Measurements from ENCODE around the gene ACKR3. TPM values are rescaled to one million over a fixed set of nuclear protein-coding genes. Genes with fewer than 3 reads are reported as not detected.

The ACKR3 gene
- total RNA-seq, 1 donor from 2014 or later, result 0.65 TPM

DNA sequence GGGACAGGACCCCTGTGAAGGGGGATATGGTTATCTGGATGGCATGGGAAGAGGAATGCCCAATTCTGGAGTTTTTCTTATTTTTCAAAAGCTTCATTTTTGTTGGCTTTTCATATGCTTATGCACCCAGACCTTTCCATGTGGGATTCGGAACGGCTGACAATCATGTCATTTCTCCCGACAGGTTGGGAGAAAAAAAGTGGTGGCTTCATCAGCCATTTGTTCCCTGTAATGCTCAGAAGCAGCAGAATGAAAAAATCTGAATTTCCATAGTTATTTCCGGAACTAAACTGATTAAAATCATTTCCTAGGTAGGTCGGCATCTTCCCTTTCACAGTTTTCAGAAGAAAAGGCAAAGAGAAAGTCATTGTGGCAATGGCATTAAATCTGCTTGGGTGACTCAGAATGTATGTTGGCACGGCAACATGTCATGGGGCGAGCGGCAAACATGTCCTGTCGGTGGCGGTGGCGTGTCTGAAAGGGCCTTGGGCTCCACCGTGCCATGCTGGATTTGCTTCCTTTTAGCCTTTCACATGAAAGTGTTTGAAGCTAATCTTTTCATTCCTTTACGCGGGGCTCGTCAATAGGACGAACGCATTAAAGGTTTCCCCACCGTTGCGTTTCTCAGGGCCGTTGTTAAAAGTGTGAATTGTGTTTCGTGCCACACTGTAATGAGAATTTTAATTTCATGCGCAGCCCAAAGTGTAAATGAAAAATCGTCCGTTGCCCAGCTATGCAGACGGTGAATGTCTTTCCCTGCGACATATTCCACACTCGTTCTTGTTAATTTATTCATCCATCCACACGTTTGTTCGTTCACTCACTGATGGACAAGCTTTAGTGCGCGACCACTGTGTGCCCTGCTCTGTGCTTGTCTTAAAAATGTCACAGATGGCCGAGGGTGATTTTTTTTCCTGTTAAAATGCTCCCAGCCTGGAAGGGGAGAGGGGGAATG, 18.5 kb downstream of the ACKR3 start:
- H3K36me3 Mint-ChIP-seq (ENCODE audit: low read depth), result no peaks in the 10 kb centered on the region

DNA sequence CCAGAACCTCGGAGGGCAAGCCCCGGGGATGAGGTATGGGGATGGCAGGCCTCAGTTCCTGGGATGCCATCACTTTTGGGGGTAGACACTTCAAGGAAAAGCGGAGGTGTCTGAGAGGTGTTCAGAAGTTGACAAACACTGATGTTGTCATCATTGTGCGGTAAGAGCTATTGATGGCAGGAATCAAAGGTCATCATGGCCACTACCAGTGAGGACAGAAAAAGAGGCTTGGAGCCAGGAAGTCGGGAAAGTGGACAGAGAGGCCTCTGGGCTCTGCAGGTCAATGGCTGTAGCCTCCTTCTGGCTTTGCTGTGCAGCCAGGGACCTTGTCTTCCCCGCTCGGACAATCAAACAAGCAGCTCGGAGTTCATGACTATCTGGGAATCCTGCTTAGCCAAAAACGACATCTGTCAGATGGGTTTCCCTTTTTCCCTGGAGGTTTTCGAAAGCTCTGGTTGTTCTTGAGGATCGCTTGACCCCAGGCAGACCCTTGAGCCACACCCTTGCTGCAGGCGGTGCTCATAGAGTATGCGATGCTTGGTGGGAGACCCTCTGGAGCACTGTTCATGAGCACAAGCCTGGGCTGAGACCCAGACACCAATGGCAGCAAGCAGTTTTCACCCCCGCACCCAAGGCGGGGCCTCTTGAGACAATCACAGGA, 19.4 kb downstream of the ACKR3 start:
- no peaks in the 10 kb centered on the region for H3K4me1 Mint-ChIP-seq (ENCODE audit: low read depth)
- no peaks in the 10 kb centered on the region for H3K36me3 Mint-ChIP-seq (ENCODE audit: low read depth)
- H3K27me3 Mint-ChIP-seq (ENCODE audit: insufficient read depth), result peaks cover 4% of the 10 kb centered on the region
- intact Hi-C loops (cut with micrococcal nuclease), result no loop called here
- no peaks in the 10 kb centered on the region for H3K9me3 Mint-ChIP-seq
- no peak overlapping the region for H3K4me3 Mint-ChIP-seq
- no peak overlapping the region for H3K27ac Mint-ChIP-seq
- no peak for DNase-seq (ENCODE audit: low spot score)

More for the DNA sequence above, 18.5 kb downstream of the ACKR3 start:
- Mint-ChIP-seq H3K4me1 (ENCODE audit: low read depth) (no peaks in the 10 kb centered on the region), H3K9me3 (no peaks in the 10 kb centered on the region), H3K4me3 (no peak overlapping the region), H3K27me3 (ENCODE audit: insufficient read depth) (peaks cover 4% of the 10 kb centered on the region), H3K27ac (no peak overlapping the region)
- no peak for DNase-seq (ENCODE audit: low spot score)
- intact Hi-C loops (cut with micrococcal nuclease), result no loop called here

DNA sequence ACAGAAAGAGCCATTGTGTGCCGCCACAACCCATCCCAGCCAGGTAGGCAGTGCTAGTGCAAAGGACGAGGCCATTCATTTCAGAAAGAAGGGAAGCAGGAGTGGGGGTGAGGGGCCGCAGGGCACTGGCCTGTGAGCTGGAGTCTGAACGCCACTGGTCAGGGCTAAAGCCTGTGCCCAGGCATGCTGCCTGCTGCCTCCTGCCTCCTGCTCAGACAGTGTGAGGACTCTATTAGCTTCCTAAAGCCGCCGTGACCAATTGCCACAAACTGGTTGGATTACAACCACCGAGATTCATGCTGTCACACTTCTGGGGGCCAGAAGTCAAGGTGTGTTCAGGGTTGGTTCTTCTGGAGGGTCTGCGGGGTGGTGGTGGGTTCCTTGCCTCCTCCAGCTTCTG, 21.2 kb downstream of the ACKR3 start:
- Mint-ChIP-seq H3K4me3 (no peak overlapping the region), H3K4me1 (ENCODE audit: low read depth) (no peaks in the 10 kb centered on the region), H3K27me3 (ENCODE audit: insufficient read depth) (peaks cover 4% of the 10 kb centered on the region), H3K27ac (no peak overlapping the region), H3K36me3 (ENCODE audit: low read depth) (no peaks in the 10 kb centered on the region), H3K9me3 (no peaks in the 10 kb centered on the region)
- intact Hi-C loops (cut with micrococcal nuclease), result no loop called here
- no peak for DNase-seq (ENCODE audit: low spot score)

GRCh38 chr2:236592821-236593220, 23.2 kb downstream of the ACKR3 start:
- DNase-seq (ENCODE audit: low spot score), result no peak
- Mint-ChIP-seq H3K36me3 (ENCODE audit: low read depth) (no peaks in the 10 kb centered on the region), H3K27ac (no peak overlapping the region), H3K4me1 (ENCODE audit: low read depth) (no peaks in the 10 kb centered on the region), H3K9me3 (no peaks in the 10 kb centered on the region), H3K27me3 (ENCODE audit: insufficient read depth) (peaks cover 1% of the 10 kb centered on the region), H3K4me3 (no peak overlapping the region)
- intact Hi-C loops (cut with micrococcal nuclease), result no loop called here

DNA sequence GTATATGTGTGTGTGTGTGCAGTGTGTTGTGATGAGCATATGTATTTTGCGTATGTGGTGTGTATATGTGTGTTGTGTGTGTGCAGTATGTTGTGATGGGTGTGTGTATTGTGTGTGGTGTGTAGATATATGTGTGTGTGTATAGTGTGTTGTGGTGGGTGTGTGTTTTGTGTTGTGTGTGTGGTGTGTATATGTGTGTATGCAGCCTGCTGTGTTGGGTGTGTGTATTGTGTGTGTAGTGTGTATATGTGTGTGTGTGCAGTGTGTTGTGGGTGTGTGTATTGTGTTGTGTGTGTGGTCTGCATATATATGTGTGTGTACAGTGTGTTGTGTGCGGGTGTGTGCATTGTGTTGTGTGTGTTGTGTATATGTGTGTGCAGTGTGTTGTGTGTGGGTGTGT, 23.9 kb downstream of the ACKR3 start:
- intact Hi-C loops (cut with micrococcal nuclease), result no loop called here
- no peak for DNase-seq (ENCODE audit: low spot score)
- Mint-ChIP-seq H3K4me1 (ENCODE audit: low read depth) (no peaks in the 10 kb centered on the region), H3K27me3 (ENCODE audit: insufficient read depth) (peaks cover 1% of the 10 kb centered on the region), H3K27ac (no peak overlapping the region), H3K36me3 (ENCODE audit: low read depth) (no peaks in the 10 kb centered on the region), H3K9me3 (no peaks in the 10 kb centered on the region), H3K4me3 (no peak overlapping the region)

DNA sequence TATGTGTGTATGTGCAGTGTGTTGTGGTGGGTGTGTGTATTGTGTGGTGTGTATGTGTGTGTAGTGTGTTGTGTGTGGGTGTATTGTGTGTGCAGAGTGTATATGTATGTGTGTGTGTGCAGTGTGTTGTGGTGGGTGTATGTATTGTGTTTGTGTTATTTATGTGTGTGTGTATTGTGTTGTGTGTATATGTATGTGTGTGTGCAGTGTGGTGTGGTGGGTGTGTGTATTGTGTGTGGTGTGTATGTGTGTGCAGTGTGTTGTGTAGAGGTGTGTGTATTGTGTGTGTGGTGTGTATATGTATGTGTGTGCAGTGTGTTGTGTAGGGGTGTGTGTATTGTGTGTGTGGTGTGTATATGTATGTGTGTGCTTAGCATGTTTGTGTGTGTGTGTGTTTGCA, 24.3 kb downstream of the ACKR3 start:
- H3K27ac Mint-ChIP-seq, result no peak overlapping the region

GRCh38 chr2:236597629-236598028, 28.0 kb downstream of the ACKR3 start:
- intact Hi-C loops (cut with micrococcal nuclease), result no loop called here
- Mint-ChIP-seq H3K9me3 (no peaks in the 10 kb centered on the region), H3K27ac (no peak overlapping the region), H3K36me3 (ENCODE audit: low read depth) (no peaks in the 10 kb centered on the region), H3K4me1 (ENCODE audit: low read depth) (no peaks in the 10 kb centered on the region), H3K4me3 (no peak overlapping the region), H3K27me3 (ENCODE audit: insufficient read depth) (peaks cover 6% of the 10 kb centered on the region)
- DNase-seq (ENCODE audit: low spot score), result no peak

More for the DNA sequence above, 24.3 kb downstream of the ACKR3 start:
- no peaks in the 10 kb centered on the region for H3K36me3 Mint-ChIP-seq (ENCODE audit: low read depth)
- no peaks in the 10 kb centered on the region for H3K9me3 Mint-ChIP-seq
- H3K4me1 Mint-ChIP-seq (ENCODE audit: low read depth), result no peaks in the 10 kb centered on the region
- intact Hi-C loops (cut with micrococcal nuclease), result no loop called here
- DNase-seq (ENCODE audit: low spot score), result no peak
- peaks cover 1% of the 10 kb centered on the region for H3K27me3 Mint-ChIP-seq (ENCODE audit: insufficient read depth)
- H3K4me3 Mint-ChIP-seq, result no peak overlapping the region

DNA sequence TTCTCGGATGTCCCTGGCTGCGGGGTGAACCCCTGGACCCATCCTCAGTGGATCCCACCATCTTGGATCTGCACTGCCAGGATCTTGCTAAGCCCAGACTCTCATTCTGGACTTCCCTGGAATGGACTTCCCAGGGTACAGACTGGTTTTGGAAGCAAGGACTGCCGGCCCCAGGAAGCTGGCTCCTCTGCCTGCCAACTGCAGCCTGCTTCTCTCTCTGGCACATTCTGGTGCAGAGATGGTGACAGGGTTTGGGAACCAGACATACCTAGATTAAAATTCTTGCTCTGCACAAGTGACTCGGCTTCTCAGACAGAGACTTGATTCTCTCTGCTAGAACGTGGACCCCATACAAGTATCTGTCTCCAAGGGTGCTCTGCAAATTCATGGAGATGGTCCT, 29.4 kb downstream of the ACKR3 start:
- no peak for DNase-seq (ENCODE audit: low spot score)
- no peaks in the 10 kb centered on the region for H3K36me3 Mint-ChIP-seq (ENCODE audit: low read depth)
- H3K9me3 Mint-ChIP-seq, result no peaks in the 10 kb centered on the region
- H3K27me3 Mint-ChIP-seq (ENCODE audit: insufficient read depth), result peaks cover 6% of the 10 kb centered on the region
- no peaks in the 10 kb centered on the region for H3K4me1 Mint-ChIP-seq (ENCODE audit: low read depth)
- intact Hi-C loops (cut with micrococcal nuclease), result no loop called here
- H3K4me3 Mint-ChIP-seq, result no peak overlapping the region
- H3K27ac Mint-ChIP-seq, result no peak overlapping the region

- H3K4me1 Mint-ChIP-seq (ENCODE audit: low read depth), result peaks cover 4% of the 10 kb centered on the region
- intact Hi-C loops (cut with micrococcal nuclease), result no loop called here
- H3K36me3 Mint-ChIP-seq (ENCODE audit: low read depth), result no peaks in the 10 kb centered on the region
- no peaks in the 10 kb centered on the region for H3K9me3 Mint-ChIP-seq
- no peak overlapping the region for H3K4me3 Mint-ChIP-seq
- DNase-seq (ENCODE audit: low spot score), result no peak
- H3K27ac Mint-ChIP-seq, result no peak overlapping the region
- peaks cover 6% of the 10 kb centered on the region for H3K27me3 Mint-ChIP-seq (ENCODE audit: insufficient read depth)
These were observed 30.5 kb downstream of the ACKR3 start for GRCh38 chr2:236600158-236600557.

DNA sequence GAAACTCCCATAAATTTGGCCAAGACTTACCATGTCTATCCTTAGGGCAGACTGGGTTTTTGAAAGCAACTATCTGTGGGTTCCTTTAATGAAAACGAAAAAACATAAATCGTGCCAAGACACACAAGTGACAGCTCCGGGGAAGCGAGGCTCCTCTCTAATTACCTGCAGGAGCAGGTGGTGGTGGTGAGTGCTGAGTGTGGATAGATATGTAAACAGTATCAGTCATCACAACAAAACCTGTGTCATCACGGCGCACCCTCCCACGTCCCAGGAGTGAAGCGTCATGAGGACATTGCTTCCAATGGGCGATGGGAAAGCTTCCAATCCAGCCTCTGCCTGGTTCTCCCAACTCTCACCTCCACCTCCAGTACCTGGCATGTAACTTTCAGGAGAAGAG, 31.3 kb downstream of the ACKR3 start:
- intact Hi-C loops (cut with micrococcal nuclease), result no loop called here
- no peak for DNase-seq (ENCODE audit: low spot score)
- H3K27ac Mint-ChIP-seq, result no peak overlapping the region
- peaks cover 8% of the 10 kb centered on the region for H3K27me3 Mint-ChIP-seq (ENCODE audit: insufficient read depth)
- H3K9me3 Mint-ChIP-seq, result no peaks in the 10 kb centered on the region
- H3K4me1 Mint-ChIP-seq (ENCODE audit: low read depth), result peaks cover 6% of the 10 kb centered on the region
- H3K4me3 Mint-ChIP-seq, result no peak overlapping the region
- H3K36me3 Mint-ChIP-seq (ENCODE audit: low read depth), result no peaks in the 10 kb centered on the region

GRCh38 chr2:236601316-236602202, 31.9 kb downstream of the ACKR3 start:
- Mint-ChIP-seq H3K9me3 (no peaks in the 10 kb centered on the region), H3K4me1 (ENCODE audit: low read depth) (peaks cover 6% of the 10 kb centered on the region)

DNA sequence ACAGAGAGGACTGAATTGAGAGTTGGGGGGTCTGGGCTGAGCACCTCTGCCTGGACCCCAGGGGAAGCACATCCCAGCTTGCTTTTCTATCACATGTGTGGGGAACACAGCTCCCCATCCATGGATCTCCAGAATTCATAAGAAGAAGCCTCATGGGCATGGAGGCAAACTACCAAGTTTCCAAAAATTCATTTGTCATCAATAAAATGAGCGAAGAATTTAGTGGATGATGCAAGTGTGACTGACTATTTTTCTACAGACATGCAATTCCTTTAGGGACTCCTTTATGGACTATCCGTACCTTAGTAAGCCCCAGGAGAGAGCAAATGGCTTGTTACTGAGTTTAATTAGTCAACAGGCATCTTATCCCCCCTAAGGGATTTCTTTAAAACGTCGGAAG, 33.1 kb downstream of the ACKR3 start:
- Mint-ChIP-seq H3K9me3 (no peaks in the 10 kb centered on the region), H3K27me3 (ENCODE audit: insufficient read depth) (peaks cover 11% of the 10 kb centered on the region), H3K4me1 (ENCODE audit: low read depth) (peaks cover 6% of the 10 kb centered on the region), H3K27ac (no peak overlapping the region), H3K4me3 (no peak overlapping the region), H3K36me3 (ENCODE audit: low read depth) (no peaks in the 10 kb centered on the region)
- DNase-seq (ENCODE audit: low spot score), result no peak
- intact Hi-C loops (cut with micrococcal nuclease), result no loop called here

More at GRCh38 chr2:236601316-236602202, 31.9 kb downstream of the ACKR3 start:
- peaks cover 11% of the 10 kb centered on the region for H3K27me3 Mint-ChIP-seq (ENCODE audit: insufficient read depth)
- H3K36me3 Mint-ChIP-seq (ENCODE audit: low read depth), result no peaks in the 10 kb centered on the region
- intact Hi-C loops (cut with micrococcal nuclease), result no loop called here
- no peak overlapping the region for H3K27ac Mint-ChIP-seq
- DNase-seq (ENCODE audit: low spot score), result no peak
- no peak overlapping the region for H3K4me3 Mint-ChIP-seq
